Activated CD8-positive, alpha-beta memory T cell treated with anti-CD3 and anti-CD28 coated beads, Interleukin-2, amount 50 U/mL, for 48 hours (primary cell): ENCODE measurements around the gene ARHGEF10L.

Experiments used
- DNase-seq: peaks from one replicate; pipeline ENCODE4 v3.0.0-alpha.2; 2020

ARHGEF10L gene

DNA sequence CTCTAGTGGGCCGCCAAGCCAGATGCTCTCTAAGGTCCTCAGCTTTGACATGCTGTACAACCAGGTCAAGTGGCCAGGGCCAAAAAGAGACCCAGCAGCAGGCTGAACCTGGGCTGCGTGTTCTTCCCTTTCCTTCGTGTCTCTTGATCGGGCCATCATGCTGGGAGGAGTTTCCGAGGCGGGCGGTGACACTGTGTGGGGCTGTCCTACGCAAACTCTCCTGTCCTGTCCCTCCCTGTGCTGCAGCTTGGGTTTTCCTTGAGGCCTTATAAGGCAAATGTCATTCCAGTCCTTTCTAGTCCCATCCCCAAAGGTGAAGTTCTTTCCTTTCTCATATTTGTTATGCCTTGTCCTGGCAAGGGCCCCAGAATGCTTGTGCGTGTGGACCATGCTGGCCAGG is 56.7 kb downstream of the ARHGEF10L start:
- no peak for DNase-seq

DNA sequence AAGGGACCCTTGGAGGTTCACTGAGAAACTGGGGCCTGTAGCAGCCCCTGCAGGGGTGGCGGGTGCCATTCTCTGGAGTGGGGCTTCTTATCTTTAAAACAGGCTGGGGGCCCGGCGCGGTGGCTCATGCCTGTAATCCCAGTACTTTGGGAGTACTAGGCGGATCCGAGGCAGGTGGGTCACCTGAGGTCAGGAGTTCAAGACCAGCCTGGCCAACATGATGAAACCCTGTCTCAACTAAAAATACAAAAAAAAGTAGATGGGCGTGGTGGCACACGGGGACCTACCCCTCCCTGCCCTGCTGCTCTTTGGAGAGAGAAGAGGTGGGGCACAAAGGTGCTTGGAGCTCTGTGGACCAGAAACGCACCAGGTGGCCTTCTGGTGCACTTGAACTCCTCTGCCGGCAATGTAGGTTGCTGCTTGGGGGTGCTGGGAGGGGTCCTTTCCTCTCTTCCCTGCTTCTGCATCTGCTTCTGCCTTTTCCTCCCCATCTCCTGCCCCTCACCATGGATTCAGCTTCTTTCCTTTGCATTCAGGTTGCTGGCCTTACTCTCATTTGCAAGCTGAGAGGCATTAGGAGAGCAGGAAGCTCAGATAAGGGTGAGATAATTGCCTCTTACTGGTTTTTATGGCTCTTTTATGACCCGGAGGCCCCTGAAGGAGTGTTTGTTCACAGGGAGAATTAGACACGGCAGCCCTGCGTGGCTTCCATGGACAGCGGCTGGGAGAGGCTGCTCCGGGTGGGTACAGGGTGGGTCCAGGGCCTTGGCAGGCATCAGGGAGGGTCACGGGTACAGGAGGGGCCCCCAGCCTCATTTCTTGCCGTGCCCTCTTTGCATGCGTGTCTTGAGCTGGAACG is 57.4 kb downstream of the ARHGEF10L start:
- no peak for DNase-seq

GRCh38 chr1:17597651-17598050 is 58.2 kb downstream of the ARHGEF10L start:
- no peak for DNase-seq

DNA sequence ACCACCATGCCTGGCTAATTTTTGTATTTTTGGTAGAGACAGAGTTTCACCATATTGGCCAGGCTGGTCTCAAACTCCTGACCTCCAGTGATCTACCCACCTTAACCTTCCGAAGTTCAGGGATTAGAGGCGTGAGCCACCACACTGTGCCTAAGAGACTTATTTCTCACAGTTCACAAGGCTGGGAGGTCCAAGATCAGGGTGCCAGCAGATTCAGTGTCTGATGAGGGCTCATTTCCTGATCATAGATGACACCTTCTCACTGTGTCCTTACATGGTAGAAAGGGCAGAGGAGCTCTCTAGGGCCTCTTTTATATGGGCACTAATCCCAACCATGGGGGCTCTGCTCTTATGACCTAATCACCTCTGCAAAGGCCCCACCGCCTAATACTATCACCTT is 58.8 kb downstream of the ARHGEF10L start:
- DNase-seq: no peak

DNA sequence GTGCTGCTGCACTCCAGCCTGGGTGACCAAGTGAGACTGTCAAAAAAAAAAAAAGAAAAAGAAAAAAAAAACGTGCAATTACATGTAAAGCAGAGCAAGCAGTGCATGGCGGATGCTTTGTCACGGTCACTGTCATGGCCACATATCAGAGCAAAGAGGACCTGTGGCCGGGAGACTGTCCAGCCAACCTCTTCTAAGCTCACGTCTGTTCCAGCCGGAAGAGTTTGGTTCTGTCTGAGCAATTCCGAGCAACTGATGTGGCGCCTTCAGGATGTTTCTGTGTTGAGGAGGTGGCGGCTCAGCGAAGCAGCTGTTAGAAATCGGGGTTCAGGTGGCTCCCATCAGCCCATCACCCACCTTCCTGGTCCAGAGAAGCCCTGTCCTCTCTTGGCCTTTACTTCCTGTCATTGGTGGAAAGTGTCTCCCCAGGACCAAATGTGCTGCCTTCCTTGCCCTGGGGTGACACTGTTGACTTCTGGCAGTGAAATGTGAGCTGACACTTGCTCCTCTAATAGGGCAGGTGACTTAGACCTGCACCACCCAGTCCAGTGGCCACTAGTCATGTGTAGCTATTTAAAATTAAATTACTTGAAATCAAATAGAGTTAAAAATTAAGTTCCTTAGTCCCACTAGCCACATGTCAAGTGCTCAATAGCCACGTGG is 59.9 kb downstream of the ARHGEF10L start:
- no peak for DNase-seq

DNA sequence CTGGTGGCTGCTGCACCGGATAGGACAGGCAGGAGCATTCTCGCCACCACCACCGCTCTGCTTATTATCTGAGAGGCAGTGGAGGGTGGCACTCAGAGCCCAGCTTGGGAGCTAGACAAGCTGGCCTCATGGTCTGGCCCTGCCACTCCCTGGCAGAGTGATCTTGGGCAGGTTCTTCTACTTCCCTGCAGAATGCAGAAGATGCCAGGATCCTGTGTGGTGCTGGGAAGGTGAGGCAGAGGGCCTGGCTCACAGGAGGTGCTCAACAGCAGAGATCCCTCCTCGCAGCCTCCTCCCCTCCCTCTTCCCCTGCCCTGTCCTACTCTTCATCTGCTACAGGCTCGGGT is 60.4 kb downstream of the ARHGEF10L start:
- DNase-seq: no peak

GRCh38 chr1:17600321-17600720 is 60.8 kb downstream of the ARHGEF10L start:
- DNase-seq: no peak

GRCh38 chr1:17601643-17602382 is 62.3 kb downstream of the ARHGEF10L start:
- no peak for DNase-seq

DNA sequence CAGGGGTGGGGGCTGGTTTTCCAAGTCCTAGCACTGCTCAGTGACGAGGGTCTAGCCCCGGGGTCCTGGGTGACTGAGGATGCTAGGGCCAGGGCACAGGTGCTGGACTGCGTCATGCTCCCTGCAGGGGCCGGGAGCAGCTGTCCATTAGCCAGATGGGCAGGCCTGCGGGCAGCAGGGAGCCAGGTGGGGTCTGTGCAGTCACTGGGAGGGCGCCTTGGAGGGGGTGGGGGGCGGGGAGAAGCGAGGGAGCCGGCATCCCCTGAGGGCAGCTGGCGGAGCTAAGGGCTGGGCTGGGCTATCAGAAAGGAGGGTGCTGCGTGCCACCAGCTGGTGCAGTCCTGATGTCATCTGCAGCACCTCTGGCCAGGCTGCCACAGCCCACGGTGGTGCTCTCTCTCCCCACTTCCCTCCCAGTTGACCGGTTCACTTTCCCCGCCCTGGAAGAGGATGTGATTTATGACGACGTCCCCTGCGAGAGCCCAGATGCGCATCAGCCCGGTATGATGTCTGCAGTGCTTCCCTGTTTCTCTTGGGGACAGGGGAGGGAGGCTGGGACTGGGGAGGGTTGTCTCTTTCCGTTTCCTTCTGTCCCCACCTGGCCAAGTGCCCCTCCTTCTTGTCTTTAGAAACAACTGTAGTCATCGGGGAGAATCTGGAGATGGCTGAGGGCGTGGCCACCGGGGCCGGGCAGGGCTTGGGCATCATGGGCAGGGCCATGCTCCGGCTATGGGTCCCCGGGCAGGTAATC is 63.8 kb downstream of the ARHGEF10L start:
- no peak for DNase-seq

DNA sequence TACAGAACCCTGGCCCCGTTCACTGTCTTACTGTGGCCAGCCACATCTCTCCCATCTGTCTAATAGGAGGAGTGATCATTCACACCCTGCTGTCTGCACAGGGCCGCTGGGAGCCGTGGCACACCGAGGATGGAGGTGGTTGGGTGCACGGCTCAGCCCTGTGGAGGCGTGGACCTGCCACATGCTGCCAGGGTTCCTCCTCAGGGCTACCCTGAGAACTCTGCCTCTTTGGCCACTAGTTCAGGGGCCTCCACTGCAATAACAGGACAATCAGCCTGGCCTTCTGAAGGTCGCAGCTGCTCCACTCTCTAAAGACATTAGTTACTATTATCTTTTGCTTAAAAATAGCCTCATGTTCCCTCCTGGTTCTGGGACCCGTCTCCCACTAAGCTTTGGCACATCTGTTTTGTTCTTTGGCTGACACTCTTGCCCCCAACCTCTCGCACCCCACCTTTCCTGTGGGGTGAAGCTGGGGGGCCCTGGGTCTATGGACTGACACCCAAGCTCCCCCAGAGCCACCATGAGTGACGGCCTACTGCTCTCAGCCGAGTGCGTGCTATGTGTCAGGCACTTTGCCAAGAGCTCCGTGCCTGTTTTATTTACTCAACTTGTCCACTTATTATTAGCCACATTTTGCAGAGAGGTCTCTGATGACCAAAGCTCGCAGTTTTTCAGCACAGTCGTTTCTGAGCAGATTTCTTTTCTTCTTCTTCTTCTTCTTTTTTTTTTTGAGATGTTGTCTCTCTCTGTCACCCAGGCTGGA is 66.3 kb downstream of the ARHGEF10L start:
- no peak for DNase-seq

GRCh38 chr1:17606826-17607440 is 67.4 kb downstream of the ARHGEF10L start:
- DNase-seq: peak; percentile 85

GRCh38 chr1:17607644-17608581 is 68.4 kb downstream of the ARHGEF10L start:
- no peak for DNase-seq

DNA sequence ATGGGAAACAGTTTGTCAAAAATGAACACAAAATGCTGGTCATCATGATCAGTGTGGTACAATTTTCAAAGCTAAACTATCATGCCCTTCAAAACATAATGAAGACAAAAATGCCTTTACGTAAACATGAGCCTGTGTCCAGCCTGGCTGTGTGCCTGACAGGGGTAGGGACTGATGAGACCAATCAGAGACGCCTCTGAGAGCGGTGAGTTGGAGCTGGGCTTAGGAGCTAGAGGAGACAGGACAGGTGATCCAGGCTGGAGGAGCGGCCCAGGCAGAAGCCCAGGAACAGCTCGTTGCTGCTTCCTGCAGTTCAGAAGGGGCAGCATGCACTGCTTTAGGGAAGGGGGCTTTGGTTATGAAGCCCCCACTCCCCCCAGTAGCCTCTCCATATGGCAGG is 70.0 kb downstream of the ARHGEF10L start:
- DNase-seq: no peak

- DNase-seq: no peak
Observed at GRCh38 chr1:17610085-17610484, 70.6 kb downstream of the ARHGEF10L start.

GRCh38 chr1:17610713-17611112 is 71.2 kb downstream of the ARHGEF10L start:
- DNase-seq: no peak

- no peak for DNase-seq
Observed at GRCh38 chr1:17611991-17612390, 72.5 kb downstream of the ARHGEF10L start.

DNA sequence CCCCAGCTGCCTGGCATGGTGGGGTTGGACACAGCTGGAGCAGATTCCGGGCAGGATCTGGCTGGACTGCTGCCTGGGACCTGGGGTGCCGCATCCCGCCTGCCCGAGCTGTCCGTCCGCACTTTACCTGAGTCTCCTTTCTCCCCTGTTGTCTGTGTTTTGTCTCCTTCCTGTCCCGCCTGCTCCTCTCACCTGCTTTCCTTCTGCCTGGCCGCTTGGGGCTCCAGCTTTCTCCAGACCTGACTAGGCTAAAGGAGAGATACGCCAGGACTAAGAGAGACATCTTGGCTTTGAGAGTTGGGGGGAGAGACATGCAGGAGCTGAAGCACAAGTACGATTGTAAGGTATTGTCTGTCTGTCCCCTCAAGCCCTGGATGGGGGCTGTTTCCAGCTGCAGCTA is 73.3 kb downstream of the ARHGEF10L start:
- DNase-seq: no peak

DNA sequence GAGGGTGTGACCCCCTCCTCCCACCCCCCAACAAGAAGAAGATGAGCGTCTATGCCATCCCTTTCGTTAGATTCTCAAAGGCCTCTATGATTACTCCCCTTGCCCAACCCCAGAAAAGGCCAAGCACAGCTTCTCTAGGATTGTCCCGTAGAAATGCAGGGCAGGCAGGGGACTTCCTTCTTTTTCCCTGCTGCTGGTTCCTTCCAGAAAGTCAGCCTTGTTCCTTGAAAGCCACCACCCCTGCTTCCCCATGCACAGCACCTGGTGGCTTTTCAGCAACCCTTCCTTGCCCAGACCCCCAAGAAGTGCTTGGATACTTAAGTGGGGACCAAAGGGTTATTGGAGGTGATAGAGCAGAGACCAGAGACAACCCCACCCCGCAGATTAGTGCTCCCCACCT is 75.1 kb downstream of the ARHGEF10L start:
- no peak for DNase-seq

- DNase-seq: no peak
Observed at GRCh38 chr1:17615157-17615556, 75.7 kb downstream of the ARHGEF10L start.

DNA sequence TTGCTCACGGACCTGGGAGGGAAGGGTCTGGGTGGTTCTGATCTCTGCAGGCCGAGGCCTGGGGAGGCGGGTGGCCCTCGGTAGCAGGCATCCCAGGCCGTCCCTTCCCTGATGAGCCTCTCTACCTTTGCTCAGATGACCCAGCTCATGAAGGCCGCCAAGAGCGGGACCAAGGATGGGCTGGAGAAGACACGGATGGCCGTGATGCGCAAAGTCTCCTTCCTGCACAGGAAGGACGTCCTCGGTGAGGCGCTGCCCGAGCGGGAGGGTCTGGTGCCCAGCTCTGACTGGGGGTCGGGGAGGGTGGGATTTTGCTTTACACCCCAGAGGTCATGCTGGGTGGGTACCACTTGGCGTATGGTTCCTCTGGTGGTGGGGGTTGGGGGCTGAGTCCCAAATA is 76.5 kb downstream of the ARHGEF10L start:
- no peak for DNase-seq
